ENCODE data around the gene NR4A3.
"Not testable (repeated sequence)": the region's sequence is repeated elsewhere in the genome, so short reads cannot be mapped to it uniquely, and the experiment has no call there.

The NR4A3 gene

DNA sequence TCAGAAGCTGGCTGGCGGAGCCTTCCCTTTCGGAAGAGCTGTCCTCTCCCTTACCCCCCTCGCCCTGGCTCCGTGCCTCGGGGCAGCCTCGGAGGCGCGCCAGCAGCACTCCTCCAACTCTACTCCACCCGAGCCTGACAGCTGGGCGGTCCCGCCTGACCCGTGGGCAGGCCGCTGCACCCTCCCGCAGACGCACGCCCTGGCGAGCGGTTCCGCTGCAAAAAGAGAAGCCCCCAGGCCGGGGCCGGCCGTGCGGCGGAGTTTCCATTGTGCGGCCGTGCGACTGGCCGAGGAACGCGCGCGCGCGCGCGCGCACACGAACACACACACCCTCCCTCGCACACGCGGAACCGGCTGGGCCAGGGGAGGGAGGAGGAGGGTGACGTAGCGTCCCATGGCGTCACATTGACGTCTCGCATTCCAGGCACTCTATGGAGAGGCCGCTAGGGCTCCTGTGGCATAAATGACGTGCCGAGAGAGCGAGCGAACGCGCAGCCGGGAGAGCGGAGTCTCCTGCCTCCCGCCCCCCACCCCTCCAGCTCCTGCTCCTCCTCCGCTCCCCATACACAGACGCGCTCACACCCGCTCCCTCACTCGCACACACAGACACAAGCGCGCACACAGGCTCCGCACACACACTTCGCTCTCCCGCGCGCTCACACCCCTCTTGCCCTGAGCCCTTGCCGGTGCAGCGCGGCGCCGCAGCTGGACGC, at the start of gene NR4A3:
TSS of gene NR4A3 (plus strand) at position 490 of the 713 bp plus-strand sequence. CDS start 6,158 bp downstream, outside the sequence.
- peak; percentile 51 for DNase-seq (ENCODE audit: low read depth)

DNA sequence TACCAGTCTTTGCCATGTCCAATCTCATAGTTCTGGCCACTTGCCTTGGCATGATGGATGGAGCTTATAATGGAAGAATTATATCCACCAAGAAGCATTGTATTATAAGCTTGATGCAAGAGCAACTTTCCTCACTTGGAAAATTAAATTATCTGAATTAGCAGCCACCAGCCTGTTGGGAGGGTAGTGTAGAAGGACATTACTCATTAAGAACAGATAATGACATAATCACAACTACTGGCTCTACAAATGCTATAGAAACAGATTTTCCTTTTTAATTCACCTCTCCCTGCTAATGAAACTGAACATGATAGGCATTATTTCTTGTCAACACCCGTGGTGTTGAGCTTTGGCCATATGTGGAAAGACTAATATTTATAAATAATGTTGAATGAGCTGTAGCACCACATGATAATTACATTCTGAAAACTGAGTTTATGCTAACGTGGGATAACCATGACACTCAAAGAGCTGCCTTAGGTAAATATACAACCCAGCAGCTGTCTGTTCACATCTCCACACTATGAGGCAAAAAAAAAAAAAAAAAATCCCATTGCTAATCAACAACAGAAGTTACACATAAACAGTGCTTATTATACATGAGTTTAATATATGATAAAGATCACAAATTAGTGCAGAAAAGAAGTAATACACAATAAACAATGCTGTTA, 48.1 kb upstream of the NR4A3 start:
- DNase-seq (ENCODE audit: low read depth), result no peak

DNA sequence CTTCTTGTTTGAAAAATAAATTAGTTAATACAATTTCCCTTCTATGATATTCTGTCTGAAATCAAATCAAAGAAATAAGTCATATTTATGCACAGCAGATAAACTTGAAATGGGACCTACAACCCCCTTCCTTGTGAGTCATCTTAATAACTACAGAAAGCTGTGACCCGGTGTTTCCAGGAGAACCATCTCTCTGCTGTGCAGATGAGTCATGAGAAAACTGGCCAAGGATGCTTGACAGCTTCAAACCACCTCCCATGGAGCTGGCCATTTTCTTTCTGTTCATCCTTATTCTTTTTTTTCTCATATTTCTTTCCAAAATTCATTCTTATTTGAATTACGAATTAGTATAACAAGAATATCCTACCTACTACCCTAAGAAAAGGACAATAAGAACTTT, 43.4 kb upstream of the NR4A3 start:
- no peak for DNase-seq (ENCODE audit: low read depth)

DNA sequence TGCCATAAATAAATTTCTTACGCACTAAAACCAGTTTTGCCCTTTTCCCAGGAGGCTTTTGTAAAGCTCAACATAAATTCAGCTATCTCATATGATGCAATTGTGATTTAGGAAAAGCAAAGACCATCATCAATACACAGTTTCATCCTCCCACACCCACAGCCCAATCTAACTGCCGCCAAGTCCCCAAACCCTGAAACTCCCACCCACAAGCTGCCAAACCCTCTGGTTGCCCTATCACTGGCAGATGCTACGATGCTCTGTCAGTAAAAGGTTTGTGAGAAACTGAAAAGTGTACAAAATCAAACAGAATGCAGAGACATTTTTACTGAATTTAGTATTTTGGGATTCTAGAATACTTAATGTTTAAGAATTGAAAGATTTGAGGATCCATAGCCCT, 42.8 kb upstream of the NR4A3 start:
- DNase-seq (ENCODE audit: low read depth), result no peak

DNA sequence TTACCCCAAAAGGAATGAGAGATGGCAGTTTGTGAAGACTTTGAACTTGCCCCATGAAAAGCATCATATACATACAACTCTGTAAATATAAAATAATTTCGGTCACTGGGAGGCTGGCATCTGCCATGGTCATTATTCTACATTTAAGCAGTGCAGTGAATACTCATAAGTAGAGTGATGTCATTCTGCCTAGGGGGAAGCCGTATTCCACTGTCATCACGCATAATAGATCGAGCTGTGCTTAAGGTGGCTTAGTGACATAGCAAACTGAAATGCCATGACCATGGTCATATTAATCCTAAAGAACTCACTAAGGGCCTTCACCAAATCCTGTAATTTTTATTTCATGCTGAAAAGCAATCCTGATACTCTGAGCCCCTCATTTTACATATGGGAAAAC, 42.4 kb upstream of the NR4A3 start:
- DNase-seq (ENCODE audit: low read depth), result no peak

DNA sequence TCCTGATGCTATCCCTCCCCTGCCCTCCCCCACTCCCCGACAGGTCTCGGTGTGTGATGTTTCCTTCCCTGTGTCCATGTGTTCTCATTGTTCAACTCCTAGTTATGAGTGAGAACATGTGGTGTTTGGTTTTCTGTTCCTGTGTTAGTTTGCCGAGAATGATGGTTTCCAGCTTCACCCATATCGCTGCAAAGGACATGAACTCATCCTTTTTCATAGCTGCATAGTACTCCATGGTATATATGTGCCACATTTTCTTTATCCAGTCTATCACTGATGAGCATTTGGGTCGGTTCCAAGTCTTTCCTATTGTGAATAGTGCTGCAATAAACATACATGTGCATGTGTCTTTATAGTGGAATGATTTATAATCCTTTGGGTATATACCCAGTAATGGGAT, 39.3 kb upstream of the NR4A3 start:
- not testable (repeated sequence) for DNase-seq (ENCODE audit: low read depth)

DNA sequence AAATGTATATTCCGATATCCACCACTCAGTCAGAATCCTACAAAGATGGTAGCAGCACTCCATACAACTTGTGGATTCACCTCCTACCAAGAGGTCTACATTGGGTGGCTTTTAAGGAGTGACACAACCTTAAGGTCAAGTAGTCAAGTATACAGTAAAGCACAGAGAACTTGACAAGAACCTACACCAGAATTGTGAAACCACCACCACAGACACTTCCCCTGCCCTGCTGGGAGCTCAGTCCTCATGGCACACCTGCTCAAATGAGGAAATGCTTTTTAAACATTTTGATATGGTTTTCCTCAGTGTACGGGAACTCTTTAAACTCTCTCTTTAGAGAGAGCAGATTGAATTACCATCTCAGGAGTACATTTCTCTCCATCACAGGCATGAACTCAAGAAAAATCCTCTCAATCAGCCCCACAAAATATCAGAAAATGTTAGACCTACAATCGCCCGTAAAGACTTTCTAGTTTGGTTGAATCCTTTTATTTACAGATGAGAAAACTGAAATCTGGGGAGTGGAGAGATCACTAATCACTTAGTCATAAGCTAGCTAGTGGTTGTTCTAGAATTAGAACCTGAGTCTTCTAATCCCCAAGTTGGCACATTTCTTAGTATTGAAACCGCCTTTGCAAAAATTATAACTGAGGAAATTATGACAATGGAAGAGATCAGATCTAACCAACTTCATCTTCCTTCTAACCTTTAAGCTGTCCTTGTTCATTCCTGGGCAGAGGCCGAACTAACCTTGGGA, 38.5 kb upstream of the NR4A3 start:
- no peak for DNase-seq (ENCODE audit: low read depth)

DNA sequence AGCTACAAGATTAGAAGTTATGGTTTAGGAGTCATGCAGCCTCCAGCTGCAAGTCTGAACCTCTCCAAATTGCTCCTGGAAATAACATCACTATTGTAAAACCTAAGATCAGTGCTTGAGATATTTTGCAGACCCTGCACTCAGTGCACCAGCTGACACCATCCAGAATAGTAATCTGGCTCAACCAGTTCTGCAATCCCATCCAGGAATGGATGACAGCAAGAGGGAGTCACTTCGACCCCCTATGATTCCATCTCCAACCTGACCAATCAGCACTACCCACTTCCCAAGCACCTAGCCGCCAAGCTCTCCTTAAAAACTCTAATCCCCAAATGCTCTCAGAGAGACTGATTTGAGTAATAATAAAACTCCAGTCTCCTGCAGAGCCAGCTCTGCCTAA, 37.9 kb upstream of the NR4A3 start:
- DNase-seq (ENCODE audit: low read depth), result no peak

DNA sequence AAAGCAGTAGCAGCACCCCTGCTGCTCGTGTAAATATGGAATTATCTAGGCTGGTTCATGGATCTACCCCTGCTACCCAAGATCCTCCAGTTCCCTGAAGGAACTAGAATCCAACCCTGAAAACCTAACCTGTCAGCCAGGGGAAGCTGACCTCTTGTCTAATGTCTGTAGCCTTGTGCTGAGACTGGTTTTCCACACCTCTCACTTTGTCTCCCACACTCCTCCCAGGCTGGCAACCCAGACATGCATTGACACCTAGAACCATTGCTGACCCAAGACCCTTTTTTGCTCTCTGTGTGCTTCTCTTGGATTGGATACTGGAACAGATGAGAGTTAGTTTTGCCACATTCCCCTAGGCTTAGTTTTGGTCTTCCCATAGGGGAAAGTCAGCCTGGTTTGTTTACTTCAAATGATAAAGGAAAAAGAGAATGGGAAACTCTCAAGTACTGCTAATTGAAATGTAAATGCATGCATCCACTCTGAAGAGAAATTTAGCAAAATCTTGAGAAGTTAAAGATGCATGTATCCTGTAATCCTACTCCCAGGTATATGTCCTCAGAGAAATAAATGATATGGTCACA, 36.6 kb upstream of the NR4A3 start:
- no peak for DNase-seq (ENCODE audit: low read depth)

DNA sequence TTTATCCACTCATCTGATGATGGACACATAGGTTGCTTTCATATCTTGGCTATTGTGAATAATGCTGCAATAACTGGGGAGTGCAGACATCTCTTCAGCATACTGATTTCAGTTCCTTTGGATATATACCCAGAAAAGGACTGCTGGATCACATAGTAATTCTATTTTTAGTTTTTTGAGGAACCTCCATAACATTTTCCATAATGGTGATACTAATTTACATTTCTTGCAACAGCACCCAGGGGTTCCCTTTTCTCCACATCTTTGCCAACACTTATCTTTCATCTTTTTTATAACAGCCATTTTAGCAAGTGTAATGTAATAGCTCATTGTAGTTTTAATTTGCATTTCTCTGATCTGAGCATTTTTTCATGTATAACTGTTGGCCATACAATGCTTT, 34.1 kb upstream of the NR4A3 start:
- DNase-seq (ENCODE audit: low read depth), result no peak

DNA sequence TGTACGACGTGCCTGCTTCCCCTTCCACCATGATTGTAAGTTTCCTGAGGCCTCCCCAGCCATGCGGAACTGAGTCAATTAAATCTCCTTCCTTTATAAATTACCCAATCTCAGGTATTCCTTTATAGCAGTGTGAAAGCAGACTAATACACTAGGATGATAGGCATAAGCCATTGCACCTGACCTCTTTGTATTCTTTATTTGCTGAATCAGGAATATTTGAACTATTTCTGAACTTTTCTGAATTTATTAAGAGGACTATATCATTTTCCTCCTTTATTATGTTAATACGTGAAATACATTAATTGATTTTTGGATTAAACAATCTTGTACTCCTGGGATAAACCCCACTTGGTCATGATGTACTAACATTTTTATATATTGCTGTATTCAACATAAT, 28.2 kb upstream of the NR4A3 start:
- no peak for DNase-seq (ENCODE audit: low read depth)

DNA sequence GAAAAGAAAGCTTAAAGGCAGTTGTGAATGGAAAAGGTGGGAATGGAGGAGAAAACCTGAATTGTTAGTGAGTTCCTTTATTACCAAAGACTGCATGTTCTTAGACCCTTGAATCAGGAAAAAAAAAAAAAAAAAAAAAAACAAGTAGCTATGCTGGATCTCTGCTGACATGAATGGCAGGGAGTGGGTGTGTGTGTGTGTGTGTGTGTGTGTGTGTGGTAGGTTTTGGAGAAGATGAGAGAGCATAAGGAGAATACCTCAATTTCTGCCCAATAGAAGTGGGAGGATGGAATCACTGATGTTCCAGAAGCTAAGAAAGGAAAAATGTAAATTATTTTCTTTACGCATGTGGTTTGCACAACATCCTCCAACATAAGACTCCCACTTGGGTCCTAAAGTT, 25.5 kb upstream of the NR4A3 start:
- DNase-seq (ENCODE audit: low read depth), result no peak

DNA sequence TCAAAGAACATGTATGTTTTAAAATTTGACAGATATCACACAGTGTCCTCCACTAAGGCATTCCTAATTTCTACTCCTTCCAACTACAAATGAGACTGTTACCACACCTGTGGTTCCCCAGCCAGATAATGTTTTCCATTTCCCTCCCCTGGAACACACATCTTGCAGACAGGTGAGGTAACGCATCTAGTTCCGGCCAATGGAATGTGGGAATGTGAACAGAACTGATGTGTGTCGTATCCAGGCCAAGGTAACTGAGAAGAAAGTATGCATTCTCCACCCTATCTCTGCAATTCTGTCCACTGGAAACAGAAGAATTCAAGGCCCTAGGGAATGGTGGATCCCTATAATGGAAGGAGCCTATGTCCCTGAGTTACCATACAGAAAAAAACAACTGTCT, 19.9 kb upstream of the NR4A3 start:
- no peak for DNase-seq (ENCODE audit: low read depth)

DNA sequence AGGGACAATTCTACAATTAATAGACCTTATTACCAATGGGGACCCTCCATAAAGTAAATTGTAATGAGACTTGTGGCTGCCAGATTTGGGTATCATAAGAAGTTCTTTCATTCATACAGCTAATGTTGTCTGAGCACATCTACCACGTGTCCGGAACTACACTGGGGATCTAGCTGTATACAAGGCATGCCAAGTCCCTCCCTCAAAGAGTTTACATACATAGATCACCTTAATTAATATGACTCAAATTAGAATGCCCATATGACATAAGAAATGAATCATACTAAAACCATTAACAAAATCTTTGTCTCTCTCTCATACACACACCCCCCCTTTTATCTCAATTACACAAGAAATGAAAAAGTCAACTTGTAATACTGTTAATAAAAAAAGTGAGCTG, 18.0 kb upstream of the NR4A3 start:
- no peak for DNase-seq (ENCODE audit: low read depth)

DNA sequence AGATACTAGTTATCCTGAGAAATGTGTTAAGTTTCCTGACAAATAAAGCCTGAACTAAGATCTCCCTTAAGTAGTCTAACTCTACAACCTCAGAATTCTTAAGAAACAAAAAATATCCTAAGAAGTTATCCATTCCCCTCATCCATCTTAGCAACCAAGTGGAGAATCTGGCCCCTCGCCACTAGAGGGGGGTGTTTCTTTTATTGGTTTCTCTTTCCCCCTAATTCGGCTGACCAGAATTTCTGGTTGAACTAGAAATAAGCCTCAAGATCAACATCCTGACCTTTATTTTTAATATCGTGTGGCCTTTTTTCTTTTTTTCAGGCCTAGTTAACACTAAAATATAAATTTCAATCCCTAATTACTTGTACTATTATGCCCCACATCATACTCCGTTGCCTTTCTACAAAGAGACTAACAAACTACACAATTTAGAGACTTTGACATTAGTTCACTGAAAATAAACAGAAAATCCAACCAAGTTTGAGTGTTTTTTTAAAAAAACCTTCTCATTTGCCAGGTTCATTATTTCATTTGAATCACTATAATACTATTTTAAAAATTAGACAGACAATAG, 14.3 kb upstream of the NR4A3 start:
- no peak for DNase-seq (ENCODE audit: low read depth)

DNA sequence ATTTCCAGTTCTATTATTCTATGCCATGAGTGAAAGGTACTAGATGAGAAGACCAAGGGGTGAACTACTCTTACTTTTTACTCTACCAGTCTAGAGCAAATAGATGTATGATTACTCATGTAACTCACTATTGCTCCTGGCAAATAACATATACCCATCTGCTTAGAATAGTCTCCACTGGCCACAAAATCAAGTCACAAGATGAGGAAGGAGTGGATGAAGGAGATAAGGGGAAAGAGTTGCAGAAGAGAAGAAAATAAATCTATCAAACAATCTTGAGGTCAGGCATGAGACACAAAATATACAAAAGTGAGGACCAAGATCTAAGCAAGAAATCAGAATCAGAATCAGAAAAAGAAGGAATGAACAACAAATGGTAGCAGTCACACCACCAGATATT, 13.7 kb upstream of the NR4A3 start:
- no peak for DNase-seq (ENCODE audit: low read depth)

DNA sequence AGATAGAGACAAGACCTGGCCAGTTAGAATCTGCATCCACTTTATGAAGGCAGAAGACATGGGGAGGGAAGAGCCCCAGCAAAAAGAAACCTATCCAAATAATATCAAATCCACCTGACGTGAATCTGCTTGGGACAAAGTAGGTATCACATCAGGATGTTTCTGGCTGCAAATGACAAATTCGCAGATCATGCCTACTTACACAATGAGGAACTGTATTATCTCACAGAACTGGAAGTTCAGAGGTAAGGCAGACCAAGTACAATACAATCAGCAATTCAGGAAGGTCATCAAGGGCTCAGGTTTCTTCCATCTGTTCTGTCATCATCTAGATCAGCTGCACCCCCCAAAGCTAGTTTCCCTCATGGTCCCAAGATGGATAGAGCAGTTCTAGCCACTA, 13.2 kb upstream of the NR4A3 start:
- no peak for DNase-seq (ENCODE audit: low read depth)

DNA sequence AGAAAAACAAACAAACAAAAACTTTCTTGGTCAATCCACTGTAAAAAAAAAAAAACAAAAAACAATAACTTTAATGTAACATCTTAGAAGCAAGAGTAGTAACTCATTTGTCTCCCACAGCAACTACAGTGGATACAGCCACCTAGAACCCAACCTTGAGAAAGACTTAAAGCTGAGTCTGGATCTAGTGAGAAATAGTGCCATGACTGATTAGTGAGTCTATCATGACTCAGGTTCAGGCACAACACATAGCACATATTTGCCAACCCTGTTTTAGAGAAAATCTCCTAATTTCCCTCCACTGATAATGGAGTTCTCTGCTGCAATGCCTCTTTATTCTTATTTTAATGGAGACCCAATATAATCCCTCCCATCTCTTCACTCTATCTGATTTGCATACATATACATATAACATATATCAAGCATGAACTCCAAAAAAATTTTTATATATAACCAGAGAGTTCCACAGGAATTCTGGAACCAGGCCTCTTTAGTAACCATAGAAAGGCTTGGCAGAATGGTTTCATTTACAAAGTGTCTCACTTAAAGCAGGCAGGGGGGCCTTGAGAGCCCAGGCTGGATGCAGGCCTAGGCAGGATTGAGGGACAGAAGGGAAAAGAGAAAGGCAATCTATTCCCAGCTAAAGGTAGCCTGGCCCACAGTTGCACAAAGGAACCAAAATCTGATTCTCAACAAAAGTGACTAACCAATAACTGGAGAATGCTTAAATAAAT, 11.9 kb upstream of the NR4A3 start:
- DNase-seq (ENCODE audit: low read depth), result no peak

DNA sequence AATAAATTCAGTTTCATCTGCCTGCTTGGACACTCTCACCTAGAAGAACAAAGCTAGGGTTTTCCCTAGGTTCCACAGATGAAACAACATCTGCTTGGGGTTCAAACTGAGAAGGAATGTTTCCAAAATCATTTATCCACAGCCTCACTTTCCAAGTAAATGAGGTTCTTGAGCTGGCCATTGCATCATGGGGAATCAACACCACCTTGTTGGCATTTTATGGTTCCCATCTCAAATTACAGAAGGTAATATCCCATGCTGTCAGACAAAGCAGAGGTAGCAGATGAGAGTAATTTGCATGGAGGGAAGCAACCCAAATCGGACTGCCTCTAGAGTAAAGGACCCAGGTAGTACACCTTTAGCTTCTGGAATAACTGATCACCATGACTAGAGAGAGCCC, 10.5 kb upstream of the NR4A3 start:
- no peak for DNase-seq (ENCODE audit: low read depth)

DNA sequence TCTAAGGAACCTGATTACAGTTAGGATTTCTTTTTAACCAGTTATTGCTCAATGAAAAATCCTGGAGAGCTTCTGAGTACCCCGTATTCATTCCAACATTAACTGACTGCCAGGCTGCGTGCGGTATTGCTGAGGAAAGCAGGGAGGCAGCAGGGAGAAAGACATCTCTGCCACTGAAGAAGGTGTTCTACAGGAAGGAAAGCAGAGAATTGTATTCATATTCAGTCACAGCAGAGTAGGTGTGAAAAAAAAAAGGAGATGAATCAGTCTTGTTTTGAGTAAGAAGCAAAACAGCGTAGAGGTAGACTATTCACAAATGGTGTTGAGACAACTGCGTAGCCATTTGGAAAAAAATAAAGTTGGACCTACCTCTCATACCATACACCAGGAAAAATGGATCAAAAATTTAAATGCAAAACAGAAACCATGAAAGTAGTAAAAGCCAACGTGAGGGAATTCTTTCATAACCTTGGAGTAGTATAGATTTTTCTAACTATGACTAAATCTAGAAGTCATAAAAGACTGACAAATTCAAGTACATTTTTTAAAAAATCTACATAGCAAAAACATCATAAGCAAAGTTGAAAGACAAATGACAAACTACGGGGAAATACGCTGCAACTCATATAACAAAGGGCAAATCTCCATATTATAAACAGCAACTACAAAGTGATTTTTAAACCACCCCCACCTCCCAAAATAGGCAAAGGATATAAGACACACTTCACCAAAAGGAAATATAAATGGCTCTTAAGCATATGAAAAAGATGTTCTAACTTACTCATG, 9.9 kb upstream of the NR4A3 start:
- DNase-seq (ENCODE audit: low read depth), result no peak

DNA sequence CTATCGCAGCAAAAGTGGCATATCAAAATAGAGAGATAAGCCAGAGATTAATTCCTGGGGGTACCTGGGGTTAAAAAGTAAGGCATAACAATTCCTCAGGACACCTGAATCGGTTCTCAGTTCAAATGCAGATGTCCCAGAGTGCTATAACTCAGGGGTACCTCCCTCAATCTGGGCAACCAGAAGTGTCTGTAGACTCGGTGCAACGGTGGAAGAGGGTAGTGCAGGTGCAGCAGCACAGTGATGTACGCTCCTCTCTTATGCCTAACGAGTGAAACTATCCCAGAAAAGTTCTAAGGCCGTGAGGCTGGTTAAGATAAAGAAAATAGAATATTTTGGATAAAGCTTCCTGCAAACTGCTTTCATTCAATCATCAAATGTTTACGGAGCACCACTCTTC, 7.9 kb upstream of the NR4A3 start:
- DNase-seq (ENCODE audit: low read depth), result no peak
